GM12874 (cell line): Measurements from ENCODE around the gene TEX14.

Experiments
- CTCF ChIP-seq: IDR thresholded peaks from 2 replicates; pipeline ENCODE4 v1.5.1; 2011; ENCODE audit warnings: low read depth, mild to moderate bottlenecking, control low read depth, low read length, moderate library complexity; ENCODE audit not compliant: insufficient read depth

Gene TEX14

GRCh38 chr17:58658804-58659713, 32.8 kb downstream of the TEX14 start:
- no peak for TF ChIP-seq CTCF

GRCh38 chr17:58648236-58648635, 43.6 kb downstream of the TEX14 start:
- no peak for TF ChIP-seq CTCF

DNA sequence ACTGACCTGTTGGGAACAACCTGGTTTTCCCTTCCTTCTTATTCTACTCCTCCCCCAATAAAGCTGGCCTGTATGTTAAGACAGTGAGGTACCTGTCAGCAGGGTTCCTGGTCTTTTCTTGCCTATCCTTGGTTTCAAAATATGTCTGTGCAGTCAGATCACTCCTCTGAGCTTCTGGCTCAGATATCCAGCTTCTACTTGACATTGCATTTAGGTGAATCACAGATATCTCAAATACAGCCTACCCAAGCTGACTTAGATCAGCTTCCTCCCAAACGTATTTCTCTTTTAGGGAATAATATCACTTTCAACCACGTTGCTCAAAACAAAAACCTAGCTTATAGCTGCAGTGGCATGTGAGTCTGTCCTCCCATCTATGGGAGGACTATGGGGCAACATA, 48.7 kb downstream of the TEX14 start:
- TF ChIP-seq CTCF = no peak

DNA sequence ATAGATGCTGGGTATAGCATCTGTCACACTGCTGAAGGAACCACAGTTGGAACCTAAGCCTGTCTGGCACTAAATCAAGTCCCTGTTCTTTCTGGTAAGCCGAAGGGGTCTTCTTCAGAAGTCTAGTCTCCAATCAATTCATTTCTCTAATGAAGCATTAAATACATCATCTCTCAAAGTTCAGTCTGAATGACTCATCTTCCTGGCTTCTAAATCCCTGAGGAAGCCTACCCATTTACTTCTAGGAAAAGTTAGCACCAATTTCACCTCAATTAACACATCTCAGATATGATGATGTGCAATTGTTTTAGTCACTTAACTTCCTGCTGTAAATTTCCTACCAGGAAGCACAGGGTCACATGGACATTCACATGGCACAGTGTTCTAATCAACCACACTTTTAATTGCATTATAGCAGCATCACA, 49.9 kb downstream of the TEX14 start:
- TF ChIP-seq CTCF = no peak

GRCh38 chr17:58640202-58640601, 51.6 kb downstream of the TEX14 start:
- TF ChIP-seq CTCF = no peak

DNA sequence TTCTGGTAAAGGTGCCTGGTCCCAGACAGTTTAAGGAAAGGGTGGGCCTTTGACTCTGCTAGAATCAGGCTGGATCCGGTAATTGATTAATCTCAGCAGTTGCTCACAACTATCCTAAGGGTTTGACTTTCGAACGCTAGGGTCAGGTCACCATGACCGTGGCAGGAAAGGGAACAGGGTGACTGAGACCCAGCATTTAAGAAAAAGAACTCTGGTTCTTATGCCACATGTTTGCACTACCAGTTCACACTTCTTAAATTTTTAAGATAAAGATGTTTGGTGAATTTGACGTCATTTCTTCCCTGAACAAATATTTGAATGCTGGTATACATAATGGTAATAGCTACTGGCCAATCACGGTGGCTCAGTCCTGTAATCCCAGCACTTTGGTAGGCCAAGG, 52.2 kb downstream of the TEX14 start:
- no peak for TF ChIP-seq CTCF

GRCh38 chr17:58637011-58637570, 54.8 kb downstream of the TEX14 start:
- no peak for TF ChIP-seq CTCF
